ENCODE results near the gene CDH4.

CDH4 gene

GRCh38 chr20:61859767-61860166 lies 607.7 kb downstream of the CDH4 start:
- no peak for FAIRE-seq

GRCh38 chr20:61860260-61860987 lies 608.4 kb downstream of the CDH4 start:
- FAIRE-seq = no peak

GRCh38 chr20:61861054-61861841 lies 609.2 kb downstream of the CDH4 start:
- no peak for FAIRE-seq

GRCh38 chr20:61861858-61862257 lies 609.8 kb downstream of the CDH4 start:
- no peak for FAIRE-seq

GRCh38 chr20:61862881-61863280 lies 610.8 kb downstream of the CDH4 start:
- FAIRE-seq = no peak

- no peak for FAIRE-seq
These were observed 612.4 kb downstream of the CDH4 start for GRCh38 chr20:61864481-61864880.

GRCh38 chr20:61865353-61865752 lies 613.3 kb downstream of the CDH4 start:
- no peak for FAIRE-seq

GRCh38 chr20:61866165-61866564 lies 614.1 kb downstream of the CDH4 start:
- FAIRE-seq = no peak

GRCh38 chr20:61868006-61868405 lies 615.9 kb downstream of the CDH4 start:
- FAIRE-seq = no peak

- FAIRE-seq = no peak
These were observed 616.5 kb downstream of the CDH4 start for GRCh38 chr20:61868466-61869090.

GRCh38 chr20:61869750-61870507 lies 617.9 kb downstream of the CDH4 start:
- no peak for FAIRE-seq

- FAIRE-seq = no peak
These were observed 619.1 kb downstream of the CDH4 start for GRCh38 chr20:61871160-61871559.

GRCh38 chr20:61871913-61872312 lies 619.9 kb downstream of the CDH4 start:
- no peak for FAIRE-seq

GRCh38 chr20:61872371-61872900 lies 620.4 kb downstream of the CDH4 start:
- no peak for FAIRE-seq

GRCh38 chr20:61873651-61874420 lies 621.8 kb downstream of the CDH4 start:
- FAIRE-seq = no peak

- FAIRE-seq = no peak
These were observed 622.5 kb downstream of the CDH4 start for GRCh38 chr20:61874421-61875068.

- no peak for FAIRE-seq
These were observed 623.3 kb downstream of the CDH4 start for GRCh38 chr20:61875221-61875885.

GRCh38 chr20:61875996-61876395 lies 623.9 kb downstream of the CDH4 start:
- no peak for FAIRE-seq

GRCh38 chr20:61876952-61877728 lies 625.1 kb downstream of the CDH4 start:
- no peak for FAIRE-seq

Data from A204.1 (cell line).